LoVo (cell line): Measurements from ENCODE around the gene ARF1.

ENCODE experiments used
- DNase-seq: peaks from one replicate; pipeline ENCODE4 v3.0.0-alpha.2; 2016; ENCODE audit warnings: low spot score

ARF1 gene

GRCh38 chr1:228050571-228051231, 31.8 kb upstream of the ARF1 start:
- no peak for DNase-seq

- DNase-seq, result no peak
Observed at GRCh38 chr1:228058172-228058948, 24.1 kb upstream of the ARF1 start.

GRCh38 chr1:228058949-228059633, 23.4 kb upstream of the ARF1 start:
- DNase-seq, result no peak

- peak; percentile 81 for DNase-seq
Observed at GRCh38 chr1:228059634-228060457, 22.7 kb upstream of the ARF1 start.

- DNase-seq, result no peak
Observed at GRCh38 chr1:228060458-228061190, 21.9 kb upstream of the ARF1 start.

GRCh38 chr1:228061411-228062084, 21.0 kb upstream of the ARF1 start:
- DNase-seq, result no peak

- no peak for DNase-seq
Observed at GRCh38 chr1:228062085-228062791, 20.3 kb upstream of the ARF1 start.

- DNase-seq, result no peak
Observed at GRCh38 chr1:228062812-228063211, 19.7 kb upstream of the ARF1 start.

- no peak for DNase-seq
Observed at GRCh38 chr1:228063251-228064191, 19.0 kb upstream of the ARF1 start.

GRCh38 chr1:228064296-228064695, 18.2 kb upstream of the ARF1 start:
- DNase-seq, result no peak

GRCh38 chr1:228064741-228065542, 17.6 kb upstream of the ARF1 start:
- DNase-seq, result no peak

- DNase-seq, result no peak
Observed at GRCh38 chr1:228065543-228066347, 16.8 kb upstream of the ARF1 start.

- DNase-seq, result no peak
Observed at GRCh38 chr1:228066416-228066815, 16.1 kb upstream of the ARF1 start.

- no peak for DNase-seq
Observed at GRCh38 chr1:228066891-228067654, 15.4 kb upstream of the ARF1 start.

- DNase-seq, result no peak
Observed at GRCh38 chr1:228068359-228068758, 14.1 kb upstream of the ARF1 start.

GRCh38 chr1:228070173-228070572, 12.3 kb upstream of the ARF1 start:
- no peak for DNase-seq

- no peak for DNase-seq
Observed at GRCh38 chr1:228070851-228071250, 11.7 kb upstream of the ARF1 start.
